ENCODE measurements around the gene ZNF799. TPM values are rescaled to one million over a fixed set of nuclear protein-coding genes. Genes with fewer than 3 reads are reported as not detected.

The ZNF799 gene
- total RNA-seq, 2 experiments from 2014 or later, result 4.7 to 5.4 TPM

DNA sequence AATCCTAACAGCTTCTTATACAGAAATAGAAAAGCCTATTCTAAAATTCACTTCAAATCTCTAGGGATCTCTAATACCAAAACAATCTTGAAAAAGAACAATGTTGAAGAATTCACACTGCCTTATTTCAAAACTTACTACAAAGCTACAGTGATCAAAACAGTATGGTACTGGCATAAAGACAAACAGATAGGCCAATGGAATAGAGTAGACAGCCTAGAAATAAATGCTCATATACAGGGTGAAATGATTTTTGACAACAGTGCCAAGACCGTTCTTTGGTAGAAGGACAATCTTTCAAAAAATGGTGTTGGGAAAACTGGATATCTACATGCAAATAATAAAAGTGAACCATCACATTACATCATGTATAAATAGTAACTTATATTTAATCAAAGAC lies 55.9 kb downstream of the ZNF799 start:
- Mint-ChIP-seq H3K36me3 (ENCODE audit: low read depth) (peaks cover 15% of the 10 kb centered on the region), H3K4me1 (no peaks in the 10 kb centered on the region), H3K27ac (no peak overlapping the region), H3K27me3 (no peaks in the 10 kb centered on the region), H3K4me3 (no peak overlapping the region), H3K9me3 (peaks cover 45% of the 10 kb centered on the region)
- CTCF ChIA-PET, result no interaction called here
- POLR2A ChIA-PET, result no interaction called here
- DNase-seq, result no peak

Other genes with a start within 250 kb of the ZNF799 start
- gene ZNF625, start 244.5 kb downstream of the ZNF799 start, total RNA-seq, result 1 to 10 TPM; 6.1 to 6.7 TPM
- 10 to 100 TPM; 14.5 to 17.4 TPM for gene ZNF136, start 238.2 kb downstream of the ZNF799 start, total RNA-seq
- 10 to 100 TPM; 15.5 to 15.7 TPM for gene ZNF44, start 106.4 kb downstream of the ZNF799 start, total RNA-seq
- 1 to 10 TPM; 3.8 to 3.9 TPM for gene ZNF563, start 67.6 kb downstream of the ZNF799 start, total RNA-seq
- gene ZNF442, start 35.6 kb downstream of the ZNF799 start, total RNA-seq, result 1 to 10 TPM in 1 of 2 experiments, under 1 TPM in 1; 0.50 to 1.2 TPM
- gene ZNF443, start 39.8 kb upstream of the ZNF799 start, total RNA-seq, result 1 to 10 TPM; 5.8 to 6.4 TPM
- 1 to 10 TPM; 2.2 to 2.4 TPM for gene ZNF709, start 83.5 kb upstream of the ZNF799 start, total RNA-seq
- 10 to 100 TPM; 11.1 to 12.1 TPM for gene ZNF564, start 150.2 kb upstream of the ZNF799 start, total RNA-seq
- gene ZNF490, start 209.5 kb upstream of the ZNF799 start, total RNA-seq, result 10 to 100 TPM; 15.1 to 15.8 TPM
- gene ZNF791, start 209.6 kb upstream of the ZNF799 start, total RNA-seq, result 10 to 100 TPM; 31.3 to 37.3 TPM

All from activated CD4-positive, alpha-beta T cell treated with anti-CD3 and anti-CD28 coated beads, Interleukin-2, amount 10 ng/mL, durations not matched to agents 7 days and 5 days (primary cell).